ENCODE results near the gene EIF2S3.

EIF2S3 gene

GRCh38 chrX:24093746-24094145, 39.0 kb downstream of the EIF2S3 start:
- WGBS, result 96% methylated on average over 8 of the region's 12 CpGs
- no peaks in the 10 kb centered on the region for H3K79me1 ChIP-seq (replicated peaks; ENCODE audit: low read length, poor library complexity, severe bottlenecking)
- H3K14ac ChIP-seq (ENCODE audit: low read length in 2 of 2), result no peak overlapping the region
- H3K27ac ChIP-seq (ENCODE audit: low read length, poor library complexity, severe bottlenecking), result no peak overlapping the region
- no peak overlapping the region for H4K8ac ChIP-seq (ENCODE audit: low read length)
- H3K4me1 ChIP-seq (ENCODE audit: control insufficient read depth, insufficient read depth, low read depth, low read length), result no peaks in the 10 kb centered on the region
- no peak overlapping the region for H3K4me2 ChIP-seq (ENCODE audit: low read length, poor library complexity, severe bottlenecking)
- H3K23ac ChIP-seq (ENCODE audit: low read length in 2 of 2), result no peak overlapping the region
- H4K91ac ChIP-seq (ENCODE audit: low read length), result no peak overlapping the region
- H3K18ac ChIP-seq (ENCODE audit: low read depth in 1 of 2, low read length in 2 of 2), result no peak overlapping the region
- H2BK15ac ChIP-seq (ENCODE audit: low read depth, poor library complexity, severe bottlenecking), result no peak overlapping the region
- H3K9ac ChIP-seq (ENCODE audit: low read length), result no peak overlapping the region
- H2BK12ac ChIP-seq (ENCODE audit: low read length in 2 of 2), result no peak overlapping the region
- DNase-seq, result no peak
- no peak overlapping the region for H2BK120ac ChIP-seq (ENCODE audit: low read depth, low read length)
- H3K27me3 ChIP-seq (ENCODE audit: control insufficient read depth in 1 of 2, insufficient read depth in 1 of 2, low read length in 2 of 2), result peaks cover 0 to 6% of the 10 kb centered on the region in 2 experiments
- no peak overlapping the region for H2AK5ac ChIP-seq (ENCODE audit: low read length, severe bottlenecking)
- no peak overlapping the region for H3K4me3 ChIP-seq (ENCODE audit: insufficient read depth in 1 of 2, low read depth in 1 of 2, low read length in 2 of 2)
- no peak overlapping the region for H2BK5ac ChIP-seq (ENCODE audit: low read depth, low read length, poor library complexity, severe bottlenecking)
- H2AFZ ChIP-seq (ENCODE audit: low read depth, low read length), result no peak overlapping the region
- no peaks in the 10 kb centered on the region for H3K9me3 ChIP-seq (ENCODE audit: control insufficient read depth, low read length)
- no peaks in the 10 kb centered on the region for H3K36me3 ChIP-seq (ENCODE audit: control insufficient read depth in 1 of 2, insufficient read depth in 2 of 2, low read depth in 1 of 2, low read length in 2 of 2)
- no peak overlapping the region for H3K4ac ChIP-seq (ENCODE audit: low read depth in 1 of 2, low read length in 2 of 2)

DNA sequence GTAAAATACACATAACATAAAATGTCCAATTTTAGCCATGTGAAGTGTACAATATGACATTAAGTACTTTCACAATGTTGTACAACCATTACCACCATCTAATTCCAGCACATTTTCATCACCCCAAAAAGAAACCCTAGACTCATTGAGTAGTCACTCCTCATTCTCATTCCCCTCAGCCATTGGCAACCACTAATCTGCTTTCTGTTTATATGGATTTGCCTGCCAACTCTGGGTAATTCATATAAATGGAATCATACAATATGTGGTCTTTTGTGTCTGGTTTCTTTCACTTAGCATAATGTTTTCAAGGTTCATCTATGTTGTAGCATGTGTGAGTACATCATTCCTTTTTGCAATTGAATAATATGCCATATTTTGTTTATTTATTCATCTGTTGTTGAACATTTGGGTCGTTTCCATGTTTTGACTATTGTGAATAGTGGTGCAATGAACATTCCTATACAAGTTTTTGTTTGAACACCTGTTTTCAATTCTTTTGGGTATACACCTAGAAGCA, 43.0 kb downstream of the EIF2S3 start:
- Histone ChIP-seq H4K8ac (ENCODE audit: low read length) (no peak overlapping the region), H3K14ac (ENCODE audit: low read length in 2 of 2) (no peak overlapping the region), H2BK15ac (ENCODE audit: low read depth, poor library complexity, severe bottlenecking) (no peak overlapping the region), H3K9me3 (ENCODE audit: control insufficient read depth, low read length) (no peaks in the 10 kb centered on the region), H4K91ac (ENCODE audit: low read length) (no peak overlapping the region), H2AK5ac (ENCODE audit: low read length, severe bottlenecking) (no peak overlapping the region), H2BK5ac (ENCODE audit: low read depth, low read length, poor library complexity, severe bottlenecking) (no peak overlapping the region), H3K36me3 (ENCODE audit: control insufficient read depth in 1 of 2, insufficient read depth in 2 of 2, low read depth in 1 of 2, low read length in 2 of 2) (no peaks in the 10 kb centered on the region), H3K27me3 (ENCODE audit: control insufficient read depth in 1 of 2, insufficient read depth in 1 of 2, low read length in 2 of 2) (peaks cover 0 to 14% of the 10 kb centered on the region in 2 experiments), H3K27ac (ENCODE audit: low read length, poor library complexity, severe bottlenecking) (no peak overlapping the region), H3K4ac (ENCODE audit: low read depth in 1 of 2, low read length in 2 of 2) (no peak overlapping the region), H3K4me2 (ENCODE audit: low read length, poor library complexity, severe bottlenecking) (no peak overlapping the region), H3K23ac (ENCODE audit: low read length in 2 of 2) (no peak overlapping the region), H3K4me1 (ENCODE audit: control insufficient read depth, insufficient read depth, low read depth, low read length) (no peaks in the 10 kb centered on the region), H2BK120ac (ENCODE audit: low read depth, low read length) (no peak overlapping the region), H3K18ac (ENCODE audit: low read depth in 1 of 2, low read length in 2 of 2) (no peak overlapping the region), H3K9ac (ENCODE audit: low read length) (no peak overlapping the region), H2AFZ (ENCODE audit: low read depth, low read length) (no peak overlapping the region), H3K79me1 (replicated peaks; ENCODE audit: low read length, poor library complexity, severe bottlenecking) (no peaks in the 10 kb centered on the region), H2BK12ac (ENCODE audit: low read length in 2 of 2) (no peak overlapping the region), H3K4me3 (ENCODE audit: insufficient read depth in 1 of 2, low read depth in 1 of 2, low read length in 2 of 2) (no peak overlapping the region)
- DNase-seq, result no peak
- WGBS, result no CpG with 5 or more reads among the region's 1 CpG

- Histone ChIP-seq H2BK12ac (ENCODE audit: low read length in 2 of 2) (no peak overlapping the region), H3K23ac (ENCODE audit: low read length in 2 of 2) (no peak overlapping the region), H3K4me2 (ENCODE audit: low read length, poor library complexity, severe bottlenecking) (no peak overlapping the region), H3K4me3 (ENCODE audit: insufficient read depth in 1 of 2, low read depth in 1 of 2, low read length in 2 of 2) (no peak overlapping the region), H2BK120ac (ENCODE audit: low read depth, low read length) (no peak overlapping the region), H3K9me3 (ENCODE audit: control insufficient read depth, low read length) (no peaks in the 10 kb centered on the region), H2AFZ (ENCODE audit: low read depth, low read length) (no peak overlapping the region), H2AK5ac (ENCODE audit: low read length, severe bottlenecking) (no peak overlapping the region), H3K79me1 (replicated peaks; ENCODE audit: low read length, poor library complexity, severe bottlenecking) (no peaks in the 10 kb centered on the region), H3K14ac (ENCODE audit: low read length in 2 of 2) (no peak overlapping the region), H4K8ac (ENCODE audit: low read length) (no peak overlapping the region), H3K27me3 (ENCODE audit: control insufficient read depth in 1 of 2, insufficient read depth in 1 of 2, low read length in 2 of 2) (peaks cover 0 to 14% of the 10 kb centered on the region in 2 experiments), H3K4me1 (ENCODE audit: control insufficient read depth, insufficient read depth, low read depth, low read length) (no peaks in the 10 kb centered on the region), H3K9ac (ENCODE audit: low read length) (no peak overlapping the region), H3K18ac (ENCODE audit: low read depth in 1 of 2, low read length in 2 of 2) (no peak overlapping the region), H3K36me3 (ENCODE audit: control insufficient read depth in 1 of 2, insufficient read depth in 2 of 2, low read depth in 1 of 2, low read length in 2 of 2) (no peaks in the 10 kb centered on the region), H2BK5ac (ENCODE audit: low read depth, low read length, poor library complexity, severe bottlenecking) (no peak overlapping the region), H4K91ac (ENCODE audit: low read length) (no peak overlapping the region), H3K4ac (ENCODE audit: low read depth in 1 of 2, low read length in 2 of 2) (no peak overlapping the region), H3K27ac (ENCODE audit: low read length, poor library complexity, severe bottlenecking) (no peak overlapping the region), H2BK15ac (ENCODE audit: low read depth, poor library complexity, severe bottlenecking) (no peak overlapping the region)
- no CpG with 5 or more reads among the region's 1 CpG for WGBS
- DNase-seq, result no peak
These were observed 44.2 kb downstream of the EIF2S3 start for GRCh38 chrX:24098932-24099331.

DNA sequence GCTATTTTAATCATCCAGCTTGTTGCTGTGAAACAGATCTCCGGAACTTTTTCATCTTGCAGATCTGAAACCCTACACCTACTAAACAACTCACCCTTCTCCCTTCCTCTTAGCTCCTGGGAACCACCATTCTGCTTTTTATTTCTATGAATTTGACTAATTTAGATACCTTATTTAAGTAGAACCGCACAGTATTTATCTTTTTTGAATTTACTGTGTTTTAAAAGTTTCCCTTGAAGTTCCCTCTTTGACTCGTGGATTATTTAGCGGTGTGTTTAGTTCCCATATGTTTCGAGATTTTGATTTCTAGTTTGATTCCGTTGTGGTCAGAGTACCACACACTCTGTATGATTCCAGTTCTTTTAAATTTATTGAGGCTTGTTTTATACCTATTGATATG, 44.6 kb downstream of the EIF2S3 start:
- Histone ChIP-seq H3K79me1 (replicated peaks; ENCODE audit: low read length, poor library complexity, severe bottlenecking) (no peaks in the 10 kb centered on the region), H3K36me3 (ENCODE audit: control insufficient read depth in 1 of 2, insufficient read depth in 2 of 2, low read depth in 1 of 2, low read length in 2 of 2) (no peaks in the 10 kb centered on the region), H2BK15ac (ENCODE audit: low read depth, poor library complexity, severe bottlenecking) (no peak overlapping the region), H4K8ac (ENCODE audit: low read length) (no peak overlapping the region), H3K4me3 (ENCODE audit: insufficient read depth in 1 of 2, low read depth in 1 of 2, low read length in 2 of 2) (no peak overlapping the region), H2BK120ac (ENCODE audit: low read depth, low read length) (no peak overlapping the region), H2AFZ (ENCODE audit: low read depth, low read length) (no peak overlapping the region), H3K9ac (ENCODE audit: low read length) (no peak overlapping the region), H4K91ac (ENCODE audit: low read length) (no peak overlapping the region), H3K14ac (ENCODE audit: low read length in 2 of 2) (no peak overlapping the region), H3K27me3 (ENCODE audit: control insufficient read depth in 1 of 2, insufficient read depth in 1 of 2, low read length in 2 of 2) (peaks cover 0 to 14% of the 10 kb centered on the region in 2 experiments), H2BK12ac (ENCODE audit: low read length in 2 of 2) (no peak overlapping the region), H3K4me1 (ENCODE audit: control insufficient read depth, insufficient read depth, low read depth, low read length) (no peaks in the 10 kb centered on the region), H3K9me3 (ENCODE audit: control insufficient read depth, low read length) (no peaks in the 10 kb centered on the region), H2AK5ac (ENCODE audit: low read length, severe bottlenecking) (no peak overlapping the region), H3K18ac (ENCODE audit: low read depth in 1 of 2, low read length in 2 of 2) (no peak overlapping the region), H3K4me2 (ENCODE audit: low read length, poor library complexity, severe bottlenecking) (no peak overlapping the region), H3K27ac (ENCODE audit: low read length, poor library complexity, severe bottlenecking) (no peak overlapping the region), H3K23ac (ENCODE audit: low read length in 2 of 2) (no peak overlapping the region), H2BK5ac (ENCODE audit: low read depth, low read length, poor library complexity, severe bottlenecking) (no peak overlapping the region), H3K4ac (ENCODE audit: low read depth in 1 of 2, low read length in 2 of 2) (no peak overlapping the region)
- 100% methylated on average over 4 of the region's 6 CpGs for WGBS
- no peak for DNase-seq

All from mesenchymal stem cell (in vitro differentiated cells and primary cell).